WERI-Rb-1 (cell line): ENCODE data around the gene RUNDC3A.
A peak's percentile ranks its signal among the peaks of the same experiment; 100 is the strongest.

Experiments
- DNase-seq: peaks from one replicate; pipeline ENCODE4 v3.0.0-alpha.2; 2020
- H3K27ac ChIP-seq: fragments of 250-450 bp; sonication (Bioruptor Pico); 2 replicates; pipeline ENCODE4 v1.5.1; 2020; ENCODE audit warnings: mild to moderate bottlenecking, moderate library complexity
- H3K27me3 ChIP-seq: fragments of 250-450 bp; sonication (Bioruptor Pico); 2 replicates; pipeline ENCODE4 v1.5.1; 2021; ENCODE audit warnings: mild to moderate bottlenecking, low read depth, moderate library complexity; ENCODE audit not compliant: insufficient read depth, severe bottlenecking
- H3K36me3 ChIP-seq: fragments of 250-450 bp; sonication (Bioruptor Pico); 2 replicates; pipeline ENCODE4 v1.5.1; 2020; ENCODE audit warnings: mild to moderate bottlenecking, moderate library complexity
- H3K4me3 ChIP-seq: 2 replicates; pipeline ENCODE4 v1.5.1; 2011; ENCODE audit warnings: low read depth, mild to moderate bottlenecking, control low read depth, low read length
- H3K9me3 ChIP-seq: fragments of 250-450 bp; sonication (Bioruptor Pico); 2 replicates; pipeline ENCODE4 v1.5.1; 2021; ENCODE audit warnings: mild to moderate bottlenecking, moderate library complexity; ENCODE audit not compliant: severe bottlenecking
- TF ChIP-seq, protein P1 (sequence below): IDR thresholded peaks from 2 replicates; pipeline ENCODE4 v1.5.1; 2011; ENCODE audit warnings: low read depth, mild to moderate bottlenecking, control low read depth, inconsistent platforms, low read length

RUNDC3A gene

DNA sequence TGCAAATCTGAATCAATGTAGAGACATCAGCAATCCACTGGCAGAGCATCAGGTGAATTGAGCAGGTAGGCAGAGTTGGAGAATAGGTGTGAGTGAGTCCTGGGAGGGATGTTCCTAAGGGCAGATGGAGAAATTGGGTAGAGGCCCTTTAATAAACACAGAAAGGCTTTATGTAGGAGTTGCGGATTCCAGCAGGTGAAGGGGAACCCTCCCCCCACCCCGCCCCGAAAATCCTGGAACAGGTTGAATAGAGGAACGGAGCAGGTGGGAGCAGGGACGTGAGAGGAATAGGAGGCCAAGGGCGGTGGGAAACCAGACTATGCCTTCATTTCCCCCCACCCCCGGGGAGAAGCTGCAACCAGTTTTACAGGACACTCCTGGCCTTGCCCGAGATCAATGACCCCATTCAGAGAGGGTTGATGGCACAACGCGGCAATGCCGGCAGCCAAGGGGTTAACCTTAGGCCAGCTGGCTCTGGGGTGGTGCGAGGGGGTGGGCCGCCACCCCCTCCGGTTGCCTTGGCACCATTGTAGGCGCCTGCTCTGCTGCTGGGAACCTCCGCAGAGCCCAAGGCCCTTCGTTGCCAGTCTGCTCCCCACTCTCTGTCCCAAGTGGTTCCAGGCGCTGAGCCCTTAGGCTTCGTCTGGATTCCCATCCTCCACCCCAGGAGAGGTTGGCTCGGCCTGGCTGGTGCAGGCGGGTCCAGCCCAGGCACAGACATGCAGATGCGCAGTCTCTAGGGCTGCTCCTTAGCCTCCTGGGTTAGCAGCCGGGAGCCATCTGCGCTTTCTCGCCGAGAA is 814 bp upstream of the RUNDC3A start:
- TF ChIP-seq, protein P1, sequence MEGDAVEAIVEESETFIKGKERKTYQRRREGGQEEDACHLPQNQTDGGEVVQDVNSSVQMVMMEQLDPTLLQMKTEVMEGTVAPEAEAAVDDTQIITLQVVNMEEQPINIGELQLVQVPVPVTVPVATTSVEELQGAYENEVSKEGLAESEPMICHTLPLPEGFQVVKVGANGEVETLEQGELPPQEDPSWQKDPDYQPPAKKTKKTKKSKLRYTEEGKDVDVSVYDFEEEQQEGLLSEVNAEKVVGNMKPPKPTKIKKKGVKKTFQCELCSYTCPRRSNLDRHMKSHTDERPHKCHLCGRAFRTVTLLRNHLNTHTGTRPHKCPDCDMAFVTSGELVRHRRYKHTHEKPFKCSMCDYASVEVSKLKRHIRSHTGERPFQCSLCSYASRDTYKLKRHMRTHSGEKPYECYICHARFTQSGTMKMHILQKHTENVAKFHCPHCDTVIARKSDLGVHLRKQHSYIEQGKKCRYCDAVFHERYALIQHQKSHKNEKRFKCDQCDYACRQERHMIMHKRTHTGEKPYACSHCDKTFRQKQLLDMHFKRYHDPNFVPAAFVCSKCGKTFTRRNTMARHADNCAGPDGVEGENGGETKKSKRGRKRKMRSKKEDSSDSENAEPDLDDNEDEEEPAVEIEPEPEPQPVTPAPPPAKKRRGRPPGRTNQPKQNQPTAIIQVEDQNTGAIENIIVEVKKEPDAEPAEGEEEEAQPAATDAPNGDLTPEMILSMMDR, result no peak
- Histone ChIP-seq H3K4me3 (peak overlapping the region; percentile 65), H3K36me3 (peaks cover 5% of the 10 kb centered on the region; the same call in 1 of the 2 replicates), H3K27me3 (no peaks in the 10 kb centered on the region), H3K9me3 (no peaks in the 10 kb centered on the region), H3K27ac (peak overlapping the region; percentile 95)
- peak; percentile 92 for DNase-seq

DNA sequence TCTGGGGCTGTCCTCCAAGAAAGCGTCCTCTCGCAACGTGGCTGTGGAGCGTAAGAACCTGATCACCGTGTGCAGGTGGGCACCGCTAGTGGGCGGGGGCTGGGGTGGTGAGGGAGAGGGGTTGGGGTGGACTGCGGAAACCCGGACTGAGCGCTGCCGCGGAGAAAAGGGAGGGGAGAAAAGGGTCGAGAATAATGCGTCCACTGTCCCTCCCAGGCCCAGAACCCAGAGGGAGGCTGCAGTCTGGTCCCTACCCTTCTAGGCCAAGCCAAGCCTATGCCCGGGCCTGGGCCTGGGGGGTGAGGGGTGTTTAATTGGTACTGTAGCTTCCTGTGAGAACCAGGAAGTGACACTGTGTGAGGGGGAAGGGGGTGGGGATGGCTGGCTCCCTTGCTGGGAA is 464 bp downstream of the RUNDC3A start:
- H3K9me3 ChIP-seq, result no peaks in the 10 kb centered on the region
- no peaks in the 10 kb centered on the region for H3K27me3 ChIP-seq
- peaks cover 16% of the 10 kb centered on the region for H3K36me3 ChIP-seq
- DNase-seq, result peak; percentile 60
- peak overlapping the region; percentile 65 for H3K4me3 ChIP-seq
- H3K27ac ChIP-seq, result peak overlapping the region; percentile 95
- TF ChIP-seq, protein P1, result no peak

DNA sequence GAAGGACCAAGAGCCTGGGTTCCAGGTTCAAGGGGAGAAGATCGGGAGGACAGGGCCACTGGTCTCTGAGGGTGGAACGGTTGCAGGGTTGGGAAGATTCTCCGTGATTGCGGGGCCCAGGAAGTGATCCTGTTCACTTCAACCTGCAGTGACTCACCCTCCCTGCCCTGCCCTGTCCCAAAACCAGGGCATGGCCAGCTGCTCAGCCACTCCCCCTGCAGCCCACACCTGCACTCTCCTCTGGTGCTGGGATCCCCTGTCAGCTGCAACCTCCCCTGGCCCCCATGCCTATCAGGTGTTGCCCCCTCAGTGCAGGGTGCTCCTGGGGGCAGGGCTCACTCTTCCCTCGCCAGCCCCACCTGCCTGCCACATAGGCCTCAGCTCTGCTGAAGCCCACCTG is 1.1 kb downstream of the RUNDC3A start:
- peak overlapping the region; percentile 65 for H3K4me3 ChIP-seq
- H3K27ac ChIP-seq, result peak overlapping the region; percentile 95; the same call in 1 of the 2 replicates
- no peaks in the 10 kb centered on the region for H3K9me3 ChIP-seq
- TF ChIP-seq, protein P1, result peak; percentile 20; the same call in 1 of the 2 replicates
- peaks cover 16% of the 10 kb centered on the region for H3K36me3 ChIP-seq
- DNase-seq, result peak; percentile 23
- H3K27me3 ChIP-seq, result no peaks in the 10 kb centered on the region

DNA sequence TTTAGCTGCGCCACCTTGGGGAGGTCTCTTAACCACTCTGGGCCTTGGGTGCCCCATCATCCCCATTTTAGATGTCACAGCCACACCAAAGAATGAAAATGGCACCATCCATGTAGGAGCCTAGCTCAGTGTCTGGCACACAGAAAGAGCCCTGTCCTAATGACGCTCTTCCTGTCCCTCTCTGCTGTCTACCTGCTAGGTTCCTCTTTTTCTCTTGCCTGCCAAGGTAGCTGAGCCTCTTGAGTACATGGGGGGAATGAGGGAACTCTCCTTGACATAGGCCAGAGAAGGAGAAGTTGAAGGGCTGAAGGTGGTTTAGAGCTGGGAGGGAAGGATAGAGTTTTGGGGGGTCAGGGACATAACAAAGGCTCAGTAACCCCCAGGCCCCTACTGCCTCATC is 1.8 kb downstream of the RUNDC3A start:
- Histone ChIP-seq H3K36me3 (peaks cover 21% of the 10 kb centered on the region), H3K4me3 (no peak overlapping the region), H3K9me3 (no peaks in the 10 kb centered on the region), H3K27me3 (no peaks in the 10 kb centered on the region), H3K27ac (no peak overlapping the region)
- TF ChIP-seq, protein P1, result no peak
- DNase-seq, result no peak

DNA sequence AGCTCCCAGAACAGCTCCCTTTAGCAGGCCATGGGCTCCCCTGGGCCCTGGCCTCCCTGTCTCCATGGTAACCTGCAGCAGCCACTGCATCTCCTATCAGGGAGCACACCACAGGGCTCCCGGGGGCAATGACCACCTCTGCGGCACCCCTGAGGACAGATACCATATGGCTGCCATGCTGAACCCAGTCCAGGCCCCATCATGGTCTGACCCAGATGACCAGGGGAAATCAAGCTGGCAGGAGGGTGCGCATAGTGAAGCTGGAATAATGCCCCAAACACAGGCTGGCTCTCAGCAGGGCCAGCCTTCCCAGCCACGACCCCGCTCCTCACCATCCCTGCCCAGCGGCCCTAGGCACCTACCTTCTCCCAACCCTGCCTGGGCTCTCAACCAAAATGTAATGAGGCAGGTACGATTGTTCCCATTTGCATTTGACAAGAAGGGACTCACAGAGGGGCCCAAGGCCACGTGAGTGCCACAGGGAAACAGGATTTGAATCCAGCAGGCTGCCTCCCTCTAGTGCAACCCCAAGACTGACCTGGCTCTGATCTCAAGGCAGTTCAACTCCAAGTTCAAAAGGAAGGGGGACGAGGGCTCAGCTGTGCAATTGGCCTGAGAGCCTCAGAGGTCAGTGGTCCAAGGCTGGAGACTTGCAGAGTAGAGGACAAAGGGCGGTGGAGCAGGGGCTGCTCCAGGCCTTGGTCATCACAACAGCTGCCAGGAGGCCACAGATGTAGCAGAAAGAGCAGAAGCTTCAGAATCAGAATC is 2.4 kb downstream of the RUNDC3A start:
- Histone ChIP-seq H3K36me3 (peaks cover 25% of the 10 kb centered on the region), H3K27me3 (no peaks in the 10 kb centered on the region), H3K27ac (no peak overlapping the region), H3K9me3 (peaks cover under 1% of the 10 kb centered on the region), H3K4me3 (no peak overlapping the region)
- DNase-seq, result no peak
- TF ChIP-seq, protein P1, result no peak
